ENCODE results near the gene CDKL2.

The CDKL2 gene

GRCh38 chr4:75639124-75639695 is 8.9 kb upstream of the CDKL2 start:
- no peak for DNase-seq

- no peak for DNase-seq
Measured at GRCh38 chr4:75637827-75638226, 7.5 kb upstream of the CDKL2 start.

GRCh38 chr4:75637176-75637575 is 6.8 kb upstream of the CDKL2 start:
- DNase-seq: peak; percentile 31

GRCh38 chr4:75634951-75635350 is 4.6 kb upstream of the CDKL2 start:
- no peak for DNase-seq

- no peak for DNase-seq
Measured at GRCh38 chr4:75634281-75634680, 4.0 kb upstream of the CDKL2 start.

- DNase-seq: no peak
Measured at GRCh38 chr4:75633846-75634245, 3.5 kb upstream of the CDKL2 start.

GRCh38 chr4:75630937-75631329 is 605 bp upstream of the CDKL2 start:
- DNase-seq: no peak

- no peak for DNase-seq
Measured at GRCh38 chr4:75629239-75629638, 1.1 kb downstream of the CDKL2 start.

- DNase-seq: no peak
Measured at GRCh38 chr4:75623026-75623425, 7.3 kb downstream of the CDKL2 start.

GRCh38 chr4:75621715-75622114 is 8.6 kb downstream of the CDKL2 start:
- no peak for DNase-seq

- DNase-seq: no peak
Measured at GRCh38 chr4:75612306-75612705, 18.0 kb downstream of the CDKL2 start.

- no peak for DNase-seq
Measured at GRCh38 chr4:75605928-75606327, 24.4 kb downstream of the CDKL2 start.

- no peak for DNase-seq
Measured at GRCh38 chr4:75599647-75600046, 30.7 kb downstream of the CDKL2 start.

- DNase-seq: no peak
Measured at GRCh38 chr4:75598390-75598789, 31.9 kb downstream of the CDKL2 start.

- DNase-seq: no peak
Measured at GRCh38 chr4:75596061-75596460, 34.3 kb downstream of the CDKL2 start.

GRCh38 chr4:75593393-75593792 is 36.9 kb downstream of the CDKL2 start:
- no peak for DNase-seq

GRCh38 chr4:75584067-75584466 is 46.3 kb downstream of the CDKL2 start:
- DNase-seq: no peak

GRCh38 chr4:75567725-75568124 is 62.6 kb downstream of the CDKL2 start:
- DNase-seq: no peak

GRCh38 chr4:75566911-75567310 is 63.4 kb downstream of the CDKL2 start:
- DNase-seq: no peak

- no peak for DNase-seq
Measured at GRCh38 chr4:75565481-75565880, 64.8 kb downstream of the CDKL2 start.

- no peak for DNase-seq
Measured at GRCh38 chr4:75564023-75564422, 66.3 kb downstream of the CDKL2 start.

GRCh38 chr4:75561789-75562188 is 68.5 kb downstream of the CDKL2 start:
- DNase-seq: no peak

GRCh38 chr4:75557696-75558095 is 72.6 kb downstream of the CDKL2 start:
- DNase-seq: no peak

- no peak for DNase-seq
Measured at GRCh38 chr4:75555294-75556164, 74.8 kb downstream of the CDKL2 start, which contains the start of gene ODAPH. ODAPH (plus strand) TSS chr4:75556066; CDS start chr4:75556083, 17 bp downstream.

All from right kidney (tissue), 1 donor.